Testis (tissue), 2 donors: ENCODE measurements around the gene TTLL11.

Source experiments
- POLR2A ChIP-seq: fragments of 450-650 bp; IDR thresholded peaks from one replicate; pipeline ENCODE4 v1.6.1; 2017; ENCODE audit warnings: antibody characterized with exemption, mild to moderate bottlenecking, moderate library complexity
- TF ChIP-seq, protein P1 (sequence below), 3 experiments: fragments of 450-650 bp in 2 of 3; fragments of 200-600 bp in 1 of 3; sonication (generic) in 1 of 3; IDR thresholded peaks; one replicate each; pipeline ENCODE4 v1.5.1; 2016 to 2019; ENCODE audit warnings: antibody characterized with exemption in 3 of 3, mild to moderate bottlenecking in 2 of 3, moderate library complexity in 1 of 3

DNA sequence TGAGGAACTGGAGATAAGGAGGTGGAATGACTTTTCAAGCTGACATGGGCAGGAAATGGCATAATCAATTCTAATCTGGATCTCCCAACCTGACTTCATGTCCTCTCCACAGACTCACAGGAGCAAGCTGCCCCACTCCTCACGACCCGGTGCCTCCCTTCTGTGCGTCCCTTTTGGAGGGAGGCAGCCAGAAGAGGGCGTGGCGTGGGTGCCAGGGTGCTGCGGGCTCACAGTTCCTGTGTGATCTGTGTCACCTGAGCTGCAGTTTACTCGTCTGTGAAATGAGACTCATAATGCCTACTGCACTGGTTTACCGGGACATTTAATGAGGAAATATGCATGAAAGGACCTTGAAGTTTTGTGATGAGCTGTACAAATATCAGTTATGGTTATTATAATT is 234.3 kb downstream of the TTLL11 start:
- TF ChIP-seq, protein P1, sequence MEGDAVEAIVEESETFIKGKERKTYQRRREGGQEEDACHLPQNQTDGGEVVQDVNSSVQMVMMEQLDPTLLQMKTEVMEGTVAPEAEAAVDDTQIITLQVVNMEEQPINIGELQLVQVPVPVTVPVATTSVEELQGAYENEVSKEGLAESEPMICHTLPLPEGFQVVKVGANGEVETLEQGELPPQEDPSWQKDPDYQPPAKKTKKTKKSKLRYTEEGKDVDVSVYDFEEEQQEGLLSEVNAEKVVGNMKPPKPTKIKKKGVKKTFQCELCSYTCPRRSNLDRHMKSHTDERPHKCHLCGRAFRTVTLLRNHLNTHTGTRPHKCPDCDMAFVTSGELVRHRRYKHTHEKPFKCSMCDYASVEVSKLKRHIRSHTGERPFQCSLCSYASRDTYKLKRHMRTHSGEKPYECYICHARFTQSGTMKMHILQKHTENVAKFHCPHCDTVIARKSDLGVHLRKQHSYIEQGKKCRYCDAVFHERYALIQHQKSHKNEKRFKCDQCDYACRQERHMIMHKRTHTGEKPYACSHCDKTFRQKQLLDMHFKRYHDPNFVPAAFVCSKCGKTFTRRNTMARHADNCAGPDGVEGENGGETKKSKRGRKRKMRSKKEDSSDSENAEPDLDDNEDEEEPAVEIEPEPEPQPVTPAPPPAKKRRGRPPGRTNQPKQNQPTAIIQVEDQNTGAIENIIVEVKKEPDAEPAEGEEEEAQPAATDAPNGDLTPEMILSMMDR (IDR thresholded peaks at IDR 0.05) = no peak
- no peak for TF ChIP-seq POLR2A
